CMK (cell line): Measurements from ENCODE around the gene STK35.
A peak's percentile ranks its signal among the peaks of the same experiment; 100 is the strongest.
"Not testable (repeated sequence)": the region's sequence is repeated elsewhere in the genome, so short reads cannot be mapped to it uniquely, and the experiment has no call there.

Experiments
- DNase-seq: peaks from one replicate; pipeline ENCODE4 v3.0.0-alpha.2; 2010; ENCODE audit warnings: low read depth

The STK35 gene

GRCh38 chr20:2162823-2163166 lies 61.2 kb downstream of the STK35 start:
- DNase-seq = no peak

DNA sequence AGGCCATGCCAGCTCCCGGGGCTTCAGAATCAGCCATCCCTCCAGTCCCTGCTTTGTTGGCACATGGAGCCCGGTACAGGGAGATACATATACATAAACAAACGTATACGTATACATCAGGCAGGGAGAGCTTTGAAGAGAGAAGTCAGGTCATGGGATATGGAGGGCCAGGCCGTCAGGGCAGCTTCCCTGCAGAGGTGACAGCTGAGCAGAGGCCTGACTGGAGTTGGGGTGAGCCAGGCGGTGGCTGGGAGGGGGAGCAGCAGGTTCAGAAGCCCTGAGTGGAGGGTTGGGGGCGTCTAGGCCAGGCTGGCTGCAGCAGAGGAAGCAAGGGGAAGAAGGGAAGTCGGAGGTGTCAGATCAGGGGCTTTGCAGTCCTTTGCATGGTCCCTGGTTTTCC lies 61.7 kb downstream of the STK35 start:
- no peak for DNase-seq

DNA sequence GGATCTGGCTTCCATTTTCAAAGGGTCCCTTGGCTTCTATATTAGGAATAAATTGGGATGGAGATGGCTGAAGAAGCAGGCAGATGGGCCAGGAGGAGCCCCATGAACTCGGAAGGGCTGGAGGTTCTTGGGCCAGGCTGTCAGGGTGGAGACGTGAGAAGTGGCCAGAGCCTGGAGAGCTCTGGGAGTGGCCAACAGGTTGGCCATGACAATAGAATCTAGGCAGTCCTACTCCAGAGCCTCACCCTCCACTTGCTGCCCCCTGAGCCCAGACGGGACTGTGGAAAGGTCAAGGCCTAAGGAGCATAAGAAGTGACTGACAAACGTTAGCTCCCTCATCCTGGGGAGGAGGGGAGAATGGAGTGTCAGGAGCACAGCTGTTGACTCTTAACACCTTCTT lies 62.1 kb downstream of the STK35 start:
- no peak for DNase-seq

DNA sequence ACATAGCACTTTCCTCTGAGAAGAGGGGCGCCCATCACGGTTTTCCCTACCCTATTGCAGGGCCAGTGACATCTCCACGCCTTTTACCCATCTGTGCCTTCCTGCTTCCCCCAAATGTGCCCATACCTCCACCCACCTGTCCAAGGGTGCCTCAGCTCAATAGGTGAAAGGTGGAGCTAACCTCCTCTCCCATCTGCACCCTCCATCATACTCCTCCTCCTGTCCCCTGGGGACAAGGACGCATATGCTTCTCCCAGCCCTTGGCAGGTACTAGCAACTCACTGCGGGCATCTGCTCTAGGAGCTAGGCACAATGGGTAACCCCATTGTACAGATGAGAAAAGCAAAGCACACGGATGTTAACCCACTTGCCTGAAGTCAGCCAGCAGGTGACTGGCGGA lies 62.8 kb downstream of the STK35 start:
- no peak for DNase-seq

GRCh38 chr20:2164966-2165365 lies 63.3 kb downstream of the STK35 start:
- no peak for DNase-seq

DNA sequence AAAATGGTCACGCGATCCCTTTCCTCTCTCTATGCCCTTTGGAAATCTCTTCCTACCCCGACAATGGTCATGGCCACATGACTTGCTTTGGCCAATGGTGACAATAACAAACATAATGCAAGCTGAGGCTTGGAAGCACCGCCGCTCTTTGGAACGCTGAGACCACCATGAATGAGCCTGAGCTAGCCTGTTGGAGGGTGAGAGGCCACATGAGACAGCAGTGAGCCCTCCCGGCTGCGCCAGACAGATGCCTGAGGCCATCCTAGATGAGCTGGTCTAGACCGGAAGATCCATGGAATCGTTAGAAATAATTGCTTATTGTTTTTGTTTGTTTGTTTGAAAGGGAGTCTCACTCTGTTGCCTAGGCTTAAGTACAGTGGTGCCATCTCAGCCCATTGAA lies 64.2 kb downstream of the STK35 start:
- no peak for DNase-seq

GRCh38 chr20:2167112-2167511 lies 65.5 kb downstream of the STK35 start:
- no peak for DNase-seq

DNA sequence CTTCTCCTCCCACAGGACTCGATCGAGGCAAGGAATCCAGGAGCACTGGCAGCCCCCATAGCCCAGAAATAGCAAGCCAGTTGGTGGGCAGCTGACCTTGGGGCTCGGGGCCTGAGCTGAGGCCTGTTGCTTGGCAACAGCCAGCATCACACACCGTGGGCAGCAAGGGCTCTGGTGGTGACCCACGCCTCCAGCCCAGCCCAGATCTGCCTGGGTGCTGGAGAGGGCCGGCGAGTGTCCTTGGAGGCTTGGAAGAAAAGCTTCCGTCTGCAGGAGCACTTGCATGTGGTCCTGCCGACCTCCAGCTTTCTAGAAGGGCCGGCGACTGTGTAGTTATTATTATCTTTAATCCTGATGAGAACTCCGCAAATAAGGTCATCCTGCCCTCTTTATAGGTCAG lies 67.3 kb downstream of the STK35 start:
- DNase-seq = no peak

DNA sequence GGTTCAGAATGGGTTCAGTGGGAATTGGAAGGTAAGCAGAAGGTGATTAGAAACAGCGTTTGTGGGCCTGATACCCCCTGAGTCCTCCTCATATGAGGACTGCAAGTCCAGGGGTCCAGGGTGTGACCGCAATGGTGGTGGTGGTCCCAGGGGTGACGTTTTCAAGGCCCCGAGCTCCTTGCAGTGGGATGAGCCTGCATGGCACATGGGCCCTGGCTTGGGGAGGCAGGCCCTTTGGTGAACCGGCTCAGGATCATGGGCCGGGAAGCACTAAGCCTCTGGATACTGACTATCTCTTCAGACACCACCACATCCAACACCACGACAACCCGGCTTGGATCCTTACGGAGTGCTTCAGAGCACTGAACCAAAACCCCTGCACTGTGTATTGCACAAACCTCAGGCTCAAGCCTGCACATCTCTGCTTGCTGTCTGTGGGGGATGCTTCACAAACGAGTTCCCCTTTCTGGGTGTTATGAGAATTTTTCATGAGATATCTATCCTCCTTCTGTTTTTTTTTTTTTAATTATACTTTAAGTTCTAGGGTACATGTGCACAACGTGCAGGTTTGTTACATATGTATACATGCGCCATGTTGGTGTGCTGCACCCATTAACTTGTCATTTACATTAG lies 67.9 kb downstream of the STK35 start:
- DNase-seq = no peak

DNA sequence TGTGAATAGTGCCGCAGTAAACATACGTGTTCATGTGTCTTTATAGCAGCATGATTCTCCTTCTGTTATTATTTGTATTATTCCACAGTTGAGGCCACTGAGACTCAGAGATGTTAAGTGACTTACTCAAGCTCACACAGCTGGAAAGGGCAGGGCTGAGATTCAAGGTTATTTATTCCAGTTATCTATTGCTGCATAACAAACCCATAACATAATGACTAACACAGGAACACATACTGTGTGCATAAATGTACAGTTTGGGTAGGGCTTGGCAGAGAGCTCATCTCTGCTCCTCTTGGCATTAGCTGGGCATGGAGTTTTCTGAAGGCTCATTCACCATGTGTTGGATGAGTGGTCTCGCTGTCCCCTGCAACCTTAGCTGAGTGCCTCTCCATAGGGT lies 68.8 kb downstream of the STK35 start:
- no peak for DNase-seq

- DNase-seq = no peak
These were observed 69.7 kb downstream of the STK35 start for GRCh38 chr20:2171266-2171790.

- not testable (repeated sequence) for DNase-seq
These were observed 70.2 kb downstream of the STK35 start for GRCh38 chr20:2171840-2172239.

DNA sequence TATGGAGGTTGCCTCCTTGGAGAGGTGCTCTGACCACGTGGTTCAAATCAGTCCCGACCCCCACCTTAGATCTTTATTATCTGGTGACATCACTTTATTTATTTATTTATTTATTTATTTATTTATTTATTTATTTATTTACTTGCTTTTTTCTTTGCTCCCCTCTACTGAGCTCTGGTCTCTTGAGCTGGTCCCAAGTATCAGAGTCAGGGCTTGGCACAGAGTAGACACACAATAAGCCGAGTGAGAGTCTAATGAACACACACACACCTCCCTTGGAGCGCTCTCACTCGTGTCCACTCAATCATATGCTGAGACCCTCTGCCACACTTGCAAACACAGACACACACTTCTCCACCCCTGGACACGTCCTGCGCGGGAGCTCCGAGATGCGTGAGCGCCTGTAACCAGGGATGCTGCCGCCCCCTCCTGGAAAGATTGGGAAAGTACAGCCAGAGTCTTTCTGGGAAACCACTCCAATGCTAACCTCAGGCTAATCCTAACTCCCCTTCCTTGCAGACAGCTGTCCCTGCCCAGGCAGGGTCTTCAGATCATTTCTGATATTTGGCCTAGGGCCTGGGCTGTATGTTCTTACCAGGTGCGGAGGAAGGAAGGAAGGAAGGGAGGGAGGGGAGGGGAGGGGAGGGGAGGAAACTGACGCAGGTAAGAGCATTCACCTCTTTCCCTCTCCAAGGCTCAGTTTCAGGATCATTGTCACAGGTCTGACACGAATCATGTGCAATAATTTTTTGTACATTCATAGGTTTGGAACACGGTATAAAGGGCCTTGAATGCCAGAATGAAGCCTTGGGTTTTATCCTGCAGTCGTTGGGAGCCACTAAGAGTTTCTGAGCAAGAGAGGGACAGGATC lies 70.9 kb downstream of the STK35 start:
- peak; percentile 42 for DNase-seq

DNA sequence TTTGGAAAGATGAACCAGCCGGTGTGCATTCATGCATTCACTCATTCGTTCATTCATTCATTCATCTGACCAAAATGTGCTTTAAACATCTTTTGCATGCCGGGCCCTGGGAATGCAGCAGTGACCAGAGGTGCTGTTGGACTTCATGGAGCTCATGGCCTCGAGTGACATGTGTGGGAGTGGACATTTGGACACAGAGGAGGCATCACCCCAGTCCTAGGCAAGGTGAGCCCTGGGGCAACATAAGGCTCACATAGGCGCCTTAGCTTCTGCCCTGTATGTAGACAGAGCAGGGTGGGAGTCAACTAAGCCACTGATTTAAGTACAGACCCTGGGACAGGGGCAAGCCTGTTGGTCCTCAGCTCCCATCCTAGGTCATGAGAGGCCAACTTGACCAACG lies 71.6 kb downstream of the STK35 start:
- no peak for DNase-seq

GRCh38 chr20:2174067-2174466 lies 72.4 kb downstream of the STK35 start:
- no peak for DNase-seq

- no peak for DNase-seq
These were observed 75.3 kb downstream of the STK35 start for GRCh38 chr20:2176946-2177345.

GRCh38 chr20:2178318-2179232 lies 76.9 kb downstream of the STK35 start:
- peak; percentile 49 for DNase-seq

GRCh38 chr20:2179233-2179580 lies 77.6 kb downstream of the STK35 start:
- no peak for DNase-seq

DNA sequence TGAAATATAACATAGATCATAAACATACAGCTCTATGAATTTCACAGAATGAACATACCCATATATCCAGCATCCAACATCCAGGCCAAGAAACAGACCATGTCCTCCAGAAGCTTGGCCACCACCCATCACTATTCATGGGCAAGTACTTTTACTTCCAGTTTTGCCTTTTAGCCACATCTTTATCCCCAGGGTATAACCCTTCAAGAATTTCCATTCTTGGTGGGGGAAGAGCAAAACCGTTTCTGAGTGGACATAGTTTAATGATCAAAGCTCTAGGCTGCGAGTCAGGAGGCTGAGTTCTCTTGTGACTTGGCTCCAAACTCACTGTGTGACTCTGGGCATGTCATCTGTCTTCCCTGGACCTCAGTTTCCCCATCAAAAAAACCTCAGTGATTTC lies 78.3 kb downstream of the STK35 start:
- DNase-seq = no peak

- no peak for DNase-seq
These were observed 81.8 kb downstream of the STK35 start for GRCh38 chr20:2183381-2183780.

- DNase-seq = not testable (repeated sequence)
These were observed 83.3 kb downstream of the STK35 start for GRCh38 chr20:2184933-2185332.

DNA sequence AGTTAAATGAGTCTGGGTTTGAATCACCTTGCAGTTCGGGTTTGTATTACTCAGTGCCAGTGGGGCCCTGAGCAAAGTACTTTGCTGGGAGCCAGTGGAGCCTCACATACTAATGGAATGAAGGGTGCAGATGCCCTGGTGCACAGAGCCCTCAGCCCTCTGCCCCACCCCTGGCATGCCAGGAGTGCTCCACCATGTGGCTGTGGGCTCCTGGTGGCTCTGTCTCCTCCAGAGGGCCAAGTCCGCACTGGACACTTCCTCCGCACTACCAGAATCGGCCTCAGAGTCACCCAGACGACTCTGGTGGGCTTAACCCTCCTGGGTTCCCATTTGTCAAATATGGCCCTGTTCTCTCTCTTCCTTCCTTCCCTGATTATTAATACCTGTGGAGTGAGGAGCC lies 94.0 kb downstream of the STK35 start:
- DNase-seq = no peak

GRCh38 chr20:2197166-2197565 lies 95.5 kb downstream of the STK35 start:
- DNase-seq = no peak
